Measurements from ENCODE around the gene UTP25. TPM values are rescaled to one million over a fixed set of nuclear protein-coding genes. Genes with fewer than 3 reads are reported as not detected.

UTP25 gene
- total RNA-seq, result 1 to 10 TPM; 5.3 to 9.5 (median 8.6) TPM

GRCh38 chr1:209827384-209828262 is at the start of gene UTP25:
Gene UTP25, plus strand, starts transcription at chr1:209827972. Its CDS starts 92 bp downstream, at chr1:209828064.
- TF ChIP-seq CTCF (IDR thresholded peaks at IDR 0.05; ENCODE audit: low read depth), result no peak

- TF ChIP-seq CTCF (IDR thresholded peaks at IDR 0.05; ENCODE audit: low read depth), result no peak
These were observed 49.7 kb upstream of the UTP25 start for GRCh38 chr1:209778102-209778501.

- no peak for TF ChIP-seq CTCF (IDR thresholded peaks at IDR 0.05; ENCODE audit: low read depth)
These were observed 47.5 kb upstream of the UTP25 start for GRCh38 chr1:209780268-209780667.

- TF ChIP-seq CTCF (IDR thresholded peaks at IDR 0.05; ENCODE audit: low read depth), result no peak
These were observed 44.4 kb upstream of the UTP25 start for GRCh38 chr1:209783386-209783785.

- TF ChIP-seq CTCF (IDR thresholded peaks at IDR 0.05; ENCODE audit: low read depth), result no peak
These were observed 43.3 kb upstream of the UTP25 start, which contains the start of gene C1orf74 for GRCh38 chr1:209784265-209785169. Gene C1orf74, minus strand, starts transcription at chr1:209784559. Its CDS starts 925 bp downstream, at chr1:209783634.

GRCh38 chr1:209785592-209785991 is 42.2 kb upstream of the UTP25 start:
- TF ChIP-seq CTCF (IDR thresholded peaks at IDR 0.05; ENCODE audit: low read depth), result no peak

GRCh38 chr1:209786146-209786545 is 41.6 kb upstream of the UTP25 start:
- no peak for TF ChIP-seq CTCF (IDR thresholded peaks at IDR 0.05; ENCODE audit: low read depth)
